ENCODE results near the gene HIRIP3.
A peak's percentile ranks its signal among the peaks of the same experiment; 100 is the strongest.
"Not testable (repeated sequence)": the region's sequence is repeated elsewhere in the genome, so short reads cannot be mapped to it uniquely, and the experiment has no call there.

The HIRIP3 gene

DNA sequence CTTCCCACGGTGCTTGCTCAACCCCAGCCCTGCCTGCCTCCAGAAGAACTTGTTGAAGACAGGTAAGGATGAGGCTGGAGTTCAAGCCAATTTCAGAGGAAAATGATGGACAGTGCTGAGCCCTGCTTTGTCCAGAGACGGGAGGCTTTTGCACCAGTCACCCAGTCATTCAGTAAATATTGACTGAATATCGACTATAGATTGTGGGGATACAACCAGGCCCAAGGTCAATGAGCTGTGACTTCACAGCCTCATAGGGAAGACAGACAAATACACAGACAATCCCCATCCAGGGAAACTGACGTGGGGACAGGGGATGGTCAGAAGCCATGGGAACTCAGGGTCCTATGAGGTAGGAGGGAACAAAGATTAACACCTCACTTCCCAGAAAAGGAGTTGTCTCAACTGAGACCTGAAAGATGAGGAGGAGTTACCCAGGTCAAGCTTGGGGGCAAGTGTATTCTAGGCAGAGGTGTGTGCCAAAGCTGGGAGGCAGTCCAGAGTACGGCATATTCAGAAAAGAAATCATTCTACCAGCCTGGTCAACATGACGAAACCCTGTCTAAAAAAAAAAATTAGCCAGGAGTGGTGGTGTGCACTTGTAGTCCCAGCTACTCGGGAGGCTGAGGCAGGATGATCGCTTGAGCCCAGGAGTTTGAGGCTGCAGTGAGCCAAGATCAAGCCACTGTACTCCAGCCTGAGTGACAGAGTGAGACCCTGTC, 21.3 kb upstream of the HIRIP3 start:
- TF ChIP-seq, protein P1, sequence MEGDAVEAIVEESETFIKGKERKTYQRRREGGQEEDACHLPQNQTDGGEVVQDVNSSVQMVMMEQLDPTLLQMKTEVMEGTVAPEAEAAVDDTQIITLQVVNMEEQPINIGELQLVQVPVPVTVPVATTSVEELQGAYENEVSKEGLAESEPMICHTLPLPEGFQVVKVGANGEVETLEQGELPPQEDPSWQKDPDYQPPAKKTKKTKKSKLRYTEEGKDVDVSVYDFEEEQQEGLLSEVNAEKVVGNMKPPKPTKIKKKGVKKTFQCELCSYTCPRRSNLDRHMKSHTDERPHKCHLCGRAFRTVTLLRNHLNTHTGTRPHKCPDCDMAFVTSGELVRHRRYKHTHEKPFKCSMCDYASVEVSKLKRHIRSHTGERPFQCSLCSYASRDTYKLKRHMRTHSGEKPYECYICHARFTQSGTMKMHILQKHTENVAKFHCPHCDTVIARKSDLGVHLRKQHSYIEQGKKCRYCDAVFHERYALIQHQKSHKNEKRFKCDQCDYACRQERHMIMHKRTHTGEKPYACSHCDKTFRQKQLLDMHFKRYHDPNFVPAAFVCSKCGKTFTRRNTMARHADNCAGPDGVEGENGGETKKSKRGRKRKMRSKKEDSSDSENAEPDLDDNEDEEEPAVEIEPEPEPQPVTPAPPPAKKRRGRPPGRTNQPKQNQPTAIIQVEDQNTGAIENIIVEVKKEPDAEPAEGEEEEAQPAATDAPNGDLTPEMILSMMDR (IDR thresholded peaks at IDR 0.05; ENCODE audit: borderline replicate concordance, insufficient read depth, low read depth, low read length): no peak
- H3K4me3 ChIP-seq (ENCODE audit: low read depth, low read length): no peak overlapping the region

DNA sequence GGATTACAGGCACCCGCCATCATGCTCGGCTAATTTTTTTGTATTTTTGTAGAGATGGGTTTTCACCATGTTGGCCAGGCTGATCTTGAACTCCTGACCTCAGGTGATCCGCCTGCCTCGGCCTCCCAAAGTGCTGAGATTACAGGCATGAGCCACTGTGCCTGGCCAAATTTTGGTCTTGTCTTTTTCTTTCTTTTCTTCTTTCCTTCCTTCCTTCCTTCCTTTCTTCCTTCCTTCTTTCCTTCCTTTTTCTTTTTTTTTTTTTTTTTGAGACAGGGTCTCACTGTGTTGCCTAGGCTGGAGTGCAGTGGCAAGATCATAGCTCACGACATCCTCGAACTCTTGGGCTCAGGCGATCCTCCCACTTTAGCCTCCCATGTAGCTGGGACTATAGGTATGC, 20.0 kb upstream of the HIRIP3 start:
- H3K4me3 ChIP-seq (ENCODE audit: low read depth, low read length): not testable (repeated sequence)

DNA sequence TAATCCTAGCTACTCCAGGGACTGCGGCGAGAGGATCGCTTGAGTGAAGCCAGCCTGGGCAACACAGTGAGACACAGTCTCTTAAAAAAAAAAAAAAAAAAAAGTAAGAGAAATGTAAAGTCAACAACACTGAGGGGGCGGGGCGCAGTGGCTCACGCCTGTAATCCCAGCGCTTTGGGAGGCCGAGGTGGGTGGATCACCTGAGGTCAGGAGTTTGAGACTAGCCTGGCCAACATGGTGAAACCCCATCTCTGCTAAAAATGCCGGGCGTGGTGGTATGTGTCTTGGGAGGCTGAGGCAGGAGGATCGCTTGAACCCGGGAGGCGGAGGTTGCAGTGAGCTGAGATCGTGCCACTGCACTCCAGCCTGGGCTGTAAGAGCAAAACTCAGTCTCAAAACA, 17.2 kb upstream of the HIRIP3 start:
- H3K4me3 ChIP-seq (ENCODE audit: low read depth, low read length): not testable (repeated sequence)

DNA sequence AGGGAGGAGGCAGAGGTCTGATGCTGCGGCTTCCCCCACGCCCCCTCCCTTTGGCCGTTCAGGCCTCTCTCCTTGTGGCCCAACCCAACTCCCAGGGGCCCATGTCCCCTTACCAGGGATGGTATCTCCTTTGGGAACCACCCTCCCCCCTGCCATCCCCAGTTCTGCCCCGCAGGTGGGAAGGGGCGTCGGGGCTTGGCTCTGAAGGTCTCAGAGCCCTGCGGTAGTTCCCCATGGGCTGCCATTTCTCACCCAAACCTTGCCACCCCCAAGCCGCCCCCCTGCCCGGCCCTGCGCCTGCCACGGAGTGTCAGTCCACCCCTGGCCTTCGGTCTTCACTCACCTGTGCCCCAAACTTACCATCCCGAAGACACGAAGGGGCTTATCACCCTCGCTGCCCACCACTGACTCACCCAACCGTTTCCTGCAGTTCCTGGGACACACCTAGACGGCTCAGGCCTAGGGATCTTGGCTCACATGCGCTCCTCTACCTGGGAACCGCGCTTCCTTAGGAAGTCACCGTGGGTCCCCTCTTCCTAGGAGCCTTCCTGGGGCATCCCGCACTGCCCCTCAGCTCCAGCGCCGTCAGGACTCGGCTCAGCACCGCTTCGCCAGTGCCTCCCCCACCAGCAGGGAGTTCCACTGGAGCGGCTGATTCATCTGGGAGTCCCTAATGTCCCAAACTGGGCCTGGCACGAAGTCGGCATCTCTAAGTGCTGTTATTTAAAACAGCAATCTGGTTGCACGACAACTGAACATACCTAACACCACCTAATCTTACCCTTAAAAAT, 16.5 kb upstream of the HIRIP3 start:
- TF ChIP-seq, protein P1 (IDR thresholded peaks at IDR 0.05; ENCODE audit: borderline replicate concordance, insufficient read depth, low read depth, low read length): no peak
- no peak overlapping the region for H3K4me3 ChIP-seq (ENCODE audit: low read depth, low read length)

DNA sequence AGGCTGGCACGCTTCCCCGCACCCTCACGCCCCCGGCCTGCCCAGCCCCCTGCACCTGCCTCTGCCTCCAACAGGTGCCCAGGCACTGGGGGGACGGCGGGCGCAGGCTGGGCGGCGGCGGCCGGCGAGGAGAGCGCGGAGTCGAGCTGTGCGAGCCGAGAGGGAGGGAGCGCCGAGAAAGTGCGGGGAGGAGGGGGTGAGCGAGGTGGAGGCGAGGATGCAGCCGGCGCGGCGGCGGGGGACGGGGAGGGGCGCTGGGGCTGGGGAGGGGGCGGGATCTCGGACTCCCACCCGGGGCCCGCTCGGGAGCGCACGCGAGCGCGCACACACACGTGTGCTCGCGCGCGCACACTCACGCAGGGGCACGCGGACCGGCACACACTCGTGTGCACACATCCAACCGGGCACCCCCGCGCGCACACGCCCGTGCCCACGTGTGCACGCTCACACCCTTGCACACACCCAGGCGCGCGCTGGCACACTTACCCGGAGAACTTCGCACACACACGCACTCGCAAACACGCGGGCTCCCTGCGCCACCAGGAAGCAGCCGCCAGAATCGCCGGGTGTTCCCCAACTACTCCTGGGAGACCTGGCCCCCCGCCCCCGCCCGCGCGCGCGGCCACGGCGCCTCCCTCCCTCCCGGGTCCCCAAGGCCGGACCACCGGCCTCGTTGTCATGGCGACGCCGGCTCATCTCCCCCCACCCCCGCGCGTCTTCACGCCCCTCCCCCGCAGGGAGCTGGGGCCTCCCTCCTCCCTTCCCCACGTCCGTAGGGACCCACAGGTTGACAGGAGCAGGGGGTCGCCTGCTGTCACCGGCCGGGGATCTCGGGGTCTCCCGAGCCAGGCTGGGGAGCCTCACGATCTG, 15.7 kb upstream of the HIRIP3 start, which contains the start of gene DOC2A:
Gene DOC2A, minus strand, starts transcription at position 184 of the 870 bp plus-strand sequence. CDS start 805 bp downstream, outside the sequence.
- H3K4me3 ChIP-seq (ENCODE audit: low read depth, low read length): peak within 1 kb of the TSS; percentile 27
- TF ChIP-seq, protein P1 (IDR thresholded peaks at IDR 0.05; ENCODE audit: borderline replicate concordance, insufficient read depth, low read depth, low read length): no peak

DNA sequence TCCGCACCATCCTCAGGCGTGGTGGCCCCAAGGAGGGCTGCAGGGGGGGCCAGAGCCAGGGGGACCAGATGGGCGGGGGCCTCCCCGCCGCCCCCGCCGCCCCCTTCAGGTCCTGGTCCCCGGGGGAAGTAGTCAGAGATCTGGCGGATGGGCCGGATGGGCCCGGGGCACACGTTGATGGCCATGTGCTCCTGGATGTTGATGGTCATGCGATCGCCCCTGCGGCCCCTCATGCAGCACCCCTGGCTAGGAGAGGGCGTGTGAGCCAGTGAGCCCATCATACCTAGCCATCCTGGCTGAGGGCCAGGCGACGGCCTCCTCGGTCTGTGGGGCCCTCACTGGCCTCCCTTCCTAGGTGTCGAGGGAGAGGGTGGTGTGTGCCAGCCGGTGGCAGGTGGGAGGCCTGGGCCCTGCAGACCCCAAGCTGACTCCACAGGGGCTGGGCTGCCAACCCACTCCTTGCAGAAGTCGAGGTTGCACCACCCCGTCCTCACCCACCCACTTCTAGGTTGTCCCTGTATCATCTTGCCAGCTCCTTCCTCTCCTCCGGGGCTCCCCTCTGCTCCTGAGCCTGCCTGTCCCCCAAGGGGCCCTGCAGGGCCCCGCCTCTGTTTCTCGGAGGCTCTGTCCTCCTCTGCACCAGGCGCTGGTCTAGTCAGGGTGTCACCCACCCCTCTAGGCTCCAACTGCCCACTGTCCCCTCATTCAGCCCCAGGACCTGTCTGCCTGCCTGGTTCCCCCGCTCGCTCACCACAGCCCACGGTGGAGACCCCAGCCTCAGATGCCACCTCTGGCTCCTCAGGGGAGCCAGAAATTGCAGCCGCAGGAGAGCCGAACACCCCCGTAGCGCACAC, 14.8 kb upstream of the HIRIP3 start:
- TF ChIP-seq, protein P1 (IDR thresholded peaks at IDR 0.05; ENCODE audit: borderline replicate concordance, insufficient read depth, low read depth, low read length): no peak
- no peak overlapping the region for H3K4me3 ChIP-seq (ENCODE audit: low read depth, low read length)

DNA sequence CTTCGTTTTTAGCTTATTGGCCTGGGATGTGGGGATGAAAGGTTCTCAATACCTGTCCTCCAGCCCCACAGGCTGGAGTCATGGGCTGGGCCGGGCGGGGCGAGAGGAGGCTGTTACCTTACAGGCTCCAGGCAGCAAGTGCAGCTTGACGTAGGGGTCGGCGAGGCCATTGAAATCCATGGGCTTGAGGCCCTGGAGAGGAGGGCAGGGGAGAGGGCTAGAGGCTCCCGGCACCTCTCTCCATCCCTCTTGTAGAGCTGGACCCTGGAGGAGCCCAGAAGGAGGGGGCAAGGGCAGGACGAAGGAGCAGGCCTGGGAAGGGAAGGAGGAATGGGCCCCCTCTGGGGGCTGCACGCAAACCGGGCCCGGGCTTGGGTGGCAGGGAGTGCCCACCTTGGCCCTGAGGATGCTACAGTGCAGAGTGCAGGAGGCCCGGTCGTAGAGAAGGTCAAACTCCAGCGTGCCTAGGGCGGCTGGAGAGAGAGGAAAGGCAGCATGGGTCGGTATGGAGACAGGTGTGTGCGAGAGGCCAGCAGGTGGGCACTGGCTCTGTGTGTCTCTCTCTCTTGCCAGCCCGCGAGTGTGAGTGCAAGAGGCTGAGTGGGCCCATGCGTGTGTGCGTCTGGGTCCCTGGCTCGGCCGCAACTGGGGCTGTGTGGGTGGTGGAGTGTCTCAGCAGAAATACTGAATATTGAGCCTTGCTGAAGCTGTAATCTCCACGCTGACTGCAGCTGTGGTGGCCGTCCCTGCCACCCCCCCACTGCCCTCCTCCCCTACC, 13.9 kb upstream of the HIRIP3 start:
- H3K4me3 ChIP-seq (ENCODE audit: low read depth, low read length): no peak overlapping the region
- TF ChIP-seq, protein P1 (IDR thresholded peaks at IDR 0.05; ENCODE audit: borderline replicate concordance, insufficient read depth, low read depth, low read length): no peak
